ENCODE results near the gene ME1. TPM values are rescaled to one million over a fixed set of nuclear protein-coding genes. Genes with fewer than 3 reads are reported as not detected.
"Not testable (repeated sequence)": the region's sequence is repeated elsewhere in the genome, so short reads cannot be mapped to it uniquely, and the experiment has no call there.

Gene ME1
- total RNA-seq, 1 donor from 2014 or later = 22.3 TPM

DNA sequence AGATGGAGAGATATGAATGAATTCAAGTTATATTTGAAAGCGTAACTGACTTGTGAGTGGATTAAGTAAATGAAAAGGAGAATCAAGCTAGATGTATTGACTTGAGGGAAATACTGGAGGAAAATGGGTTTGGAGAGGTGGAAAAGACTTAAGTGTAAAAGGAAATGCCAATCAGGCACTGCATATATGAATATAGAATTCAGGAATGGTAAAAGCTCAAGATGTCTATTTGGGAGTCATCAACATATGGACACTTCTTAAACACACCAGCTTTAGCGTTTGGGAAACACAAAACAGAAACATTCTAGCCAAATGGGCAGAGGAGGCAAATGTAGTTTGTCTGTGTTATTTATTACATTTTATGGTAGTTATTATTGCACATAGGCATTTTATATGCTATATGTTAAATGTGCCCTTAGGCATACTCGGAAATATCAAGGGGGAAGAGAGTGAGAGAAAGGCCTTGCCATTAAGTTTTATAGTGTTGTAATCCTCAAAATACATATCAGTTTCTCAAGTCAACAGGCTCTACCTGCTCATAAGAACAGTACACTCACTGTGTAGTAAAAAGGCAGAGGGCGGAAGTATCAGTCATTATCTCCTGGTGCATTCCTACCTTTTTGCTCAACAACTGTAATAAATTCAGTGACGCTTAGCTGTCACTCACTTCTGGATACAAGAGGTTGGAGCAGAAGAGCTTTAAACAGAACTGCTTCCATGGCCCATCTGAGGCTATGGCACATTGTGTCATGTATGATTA, 33.7 kb upstream of the ME1 start:
- H3K27ac ChIP-seq (replicated peaks) = no peak overlapping the region
- H3K4me3 ChIP-seq = no peak overlapping the region
- TF ChIP-seq, protein P1, sequence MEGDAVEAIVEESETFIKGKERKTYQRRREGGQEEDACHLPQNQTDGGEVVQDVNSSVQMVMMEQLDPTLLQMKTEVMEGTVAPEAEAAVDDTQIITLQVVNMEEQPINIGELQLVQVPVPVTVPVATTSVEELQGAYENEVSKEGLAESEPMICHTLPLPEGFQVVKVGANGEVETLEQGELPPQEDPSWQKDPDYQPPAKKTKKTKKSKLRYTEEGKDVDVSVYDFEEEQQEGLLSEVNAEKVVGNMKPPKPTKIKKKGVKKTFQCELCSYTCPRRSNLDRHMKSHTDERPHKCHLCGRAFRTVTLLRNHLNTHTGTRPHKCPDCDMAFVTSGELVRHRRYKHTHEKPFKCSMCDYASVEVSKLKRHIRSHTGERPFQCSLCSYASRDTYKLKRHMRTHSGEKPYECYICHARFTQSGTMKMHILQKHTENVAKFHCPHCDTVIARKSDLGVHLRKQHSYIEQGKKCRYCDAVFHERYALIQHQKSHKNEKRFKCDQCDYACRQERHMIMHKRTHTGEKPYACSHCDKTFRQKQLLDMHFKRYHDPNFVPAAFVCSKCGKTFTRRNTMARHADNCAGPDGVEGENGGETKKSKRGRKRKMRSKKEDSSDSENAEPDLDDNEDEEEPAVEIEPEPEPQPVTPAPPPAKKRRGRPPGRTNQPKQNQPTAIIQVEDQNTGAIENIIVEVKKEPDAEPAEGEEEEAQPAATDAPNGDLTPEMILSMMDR (IDR thresholded peaks at IDR 0.05; ENCODE audit: borderline replicate concordance) = no peak

DNA sequence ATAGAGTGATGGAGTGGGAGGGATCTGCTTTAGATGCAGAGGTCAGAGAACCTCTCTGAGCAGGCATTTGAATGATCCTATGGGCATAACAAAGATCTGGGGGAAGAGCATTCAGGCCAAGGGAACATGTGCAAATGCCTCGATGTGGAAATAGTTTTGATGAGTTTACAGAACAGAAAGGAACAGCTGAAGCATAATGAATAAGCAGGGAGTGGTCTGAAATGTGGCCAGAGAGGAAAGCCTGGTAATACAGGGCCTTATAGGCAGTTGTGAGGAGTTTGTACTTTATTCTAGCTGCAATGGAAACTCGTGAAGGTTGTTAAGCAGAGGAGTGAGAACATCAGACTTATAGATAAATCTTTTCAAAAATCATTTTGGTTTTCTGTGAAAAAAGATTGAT, 33.0 kb upstream of the ME1 start:
- H3K27ac ChIP-seq (replicated peaks) = no peak overlapping the region
- intact Hi-C loops (cut with micrococcal nuclease) = no loop called here

More for the DNA sequence above, 33.7 kb upstream of the ME1 start:
- H3K27me3 ChIP-seq (ENCODE audit: low read depth) = no peaks in the 10 kb centered on the region
- H3K9me3 ChIP-seq (replicated peaks) = no peaks in the 10 kb centered on the region
- H3K4me1 ChIP-seq = no peaks in the 10 kb centered on the region
- DNase-seq = no peak
- intact Hi-C loops (cut with micrococcal nuclease) = no loop called here
- no peaks in the 10 kb centered on the region for H3K36me3 ChIP-seq

DNA sequence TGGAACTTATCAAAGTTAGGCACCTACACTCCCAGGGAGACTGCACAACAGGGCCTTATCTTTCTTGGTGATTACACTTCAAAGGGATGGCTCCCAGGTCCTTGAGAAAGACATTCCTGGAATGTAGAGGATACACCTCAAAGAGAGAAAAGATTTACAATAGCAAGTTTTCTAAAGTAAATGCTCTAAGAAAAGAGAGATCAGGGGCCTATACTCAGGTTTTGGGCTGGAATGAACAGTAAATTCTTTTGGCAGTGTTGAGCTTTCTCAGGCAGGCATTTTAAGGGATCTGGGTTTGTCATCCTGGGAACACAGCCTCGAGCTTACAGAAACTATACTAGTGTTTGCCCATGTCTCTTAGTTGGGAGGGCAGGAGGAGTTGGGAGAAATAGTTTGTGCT, 31.7 kb upstream of the ME1 start:
- H3K4me1 ChIP-seq = no peaks in the 10 kb centered on the region
- no peak overlapping the region for H3K4me3 ChIP-seq
- intact Hi-C loops (cut with micrococcal nuclease) = no loop called here
- TF ChIP-seq, protein P1 (IDR thresholded peaks at IDR 0.05; ENCODE audit: borderline replicate concordance) = no peak
- no peak overlapping the region for H3K27ac ChIP-seq (replicated peaks)
- H3K27me3 ChIP-seq (ENCODE audit: low read depth) = no peaks in the 10 kb centered on the region
- no peaks in the 10 kb centered on the region for H3K36me3 ChIP-seq
- H3K9me3 ChIP-seq (replicated peaks) = no peaks in the 10 kb centered on the region
- DNase-seq = no peak

More for the DNA sequence above, 33.0 kb upstream of the ME1 start:
- Histone ChIP-seq H3K9me3 (replicated peaks) (no peaks in the 10 kb centered on the region), H3K4me1 (no peaks in the 10 kb centered on the region), H3K4me3 (no peak overlapping the region), H3K27me3 (ENCODE audit: low read depth) (no peaks in the 10 kb centered on the region), H3K36me3 (no peaks in the 10 kb centered on the region)
- DNase-seq = no peak
- TF ChIP-seq, protein P1 (IDR thresholded peaks at IDR 0.05; ENCODE audit: borderline replicate concordance) = no peak

DNA sequence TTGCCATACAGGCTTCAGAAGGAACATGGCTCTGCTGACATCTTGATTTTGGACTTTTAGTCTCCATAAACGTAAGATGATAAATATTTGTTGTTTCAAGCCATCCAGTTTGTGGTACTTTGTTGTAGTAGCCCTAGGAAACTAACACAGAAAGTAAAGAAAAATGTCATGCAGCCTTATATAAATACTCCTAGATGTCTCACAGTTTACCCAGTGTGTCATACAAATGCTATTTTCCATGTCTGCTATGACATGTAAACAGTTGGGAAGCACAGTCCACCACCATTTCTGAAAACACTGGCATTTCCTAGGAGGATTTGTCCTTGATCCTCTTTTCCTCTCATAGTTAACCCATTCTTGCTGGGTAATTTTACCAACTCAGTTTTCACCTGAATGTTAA, 30.6 kb upstream of the ME1 start:
- no peak for DNase-seq
- H3K36me3 ChIP-seq = no peaks in the 10 kb centered on the region
- H3K9me3 ChIP-seq (replicated peaks) = no peaks in the 10 kb centered on the region
- no peaks in the 10 kb centered on the region for H3K4me1 ChIP-seq
- TF ChIP-seq, protein P1 (IDR thresholded peaks at IDR 0.05; ENCODE audit: borderline replicate concordance) = no peak
- no peaks in the 10 kb centered on the region for H3K27me3 ChIP-seq (ENCODE audit: low read depth)
- H3K4me3 ChIP-seq = no peak overlapping the region
- H3K27ac ChIP-seq (replicated peaks) = no peak overlapping the region
- intact Hi-C loops (cut with micrococcal nuclease) = no loop called here

DNA sequence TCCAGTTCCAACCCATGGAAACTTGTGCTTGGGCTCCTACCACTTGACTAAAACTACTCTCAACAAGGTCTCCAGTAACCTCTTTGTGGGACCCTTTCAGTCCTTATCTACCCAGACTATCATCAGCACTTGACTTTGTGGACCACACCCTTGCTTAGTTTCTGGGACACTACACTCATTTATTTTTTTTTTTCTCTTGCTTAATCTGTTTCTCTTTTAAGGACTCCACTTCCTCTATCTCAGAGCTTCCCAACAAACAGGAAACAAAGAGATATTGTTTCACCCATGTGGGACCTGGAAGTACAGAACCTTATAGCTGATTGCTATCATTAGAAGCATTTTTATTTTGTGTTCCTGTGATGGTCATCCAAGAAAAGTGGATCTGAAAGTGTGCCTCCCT, 28.8 kb upstream of the ME1 start:
- H3K27ac ChIP-seq (replicated peaks) = no peak overlapping the region
- intact Hi-C loops (cut with micrococcal nuclease) = no loop called here
- H3K4me3 ChIP-seq = no peak overlapping the region
- H3K27me3 ChIP-seq (ENCODE audit: low read depth) = no peaks in the 10 kb centered on the region
- H3K4me1 ChIP-seq = no peaks in the 10 kb centered on the region
- no peaks in the 10 kb centered on the region for H3K9me3 ChIP-seq (replicated peaks)
- no peaks in the 10 kb centered on the region for H3K36me3 ChIP-seq
- DNase-seq = no peak
- TF ChIP-seq, protein P1 (IDR thresholded peaks at IDR 0.05; ENCODE audit: borderline replicate concordance) = no peak

DNA sequence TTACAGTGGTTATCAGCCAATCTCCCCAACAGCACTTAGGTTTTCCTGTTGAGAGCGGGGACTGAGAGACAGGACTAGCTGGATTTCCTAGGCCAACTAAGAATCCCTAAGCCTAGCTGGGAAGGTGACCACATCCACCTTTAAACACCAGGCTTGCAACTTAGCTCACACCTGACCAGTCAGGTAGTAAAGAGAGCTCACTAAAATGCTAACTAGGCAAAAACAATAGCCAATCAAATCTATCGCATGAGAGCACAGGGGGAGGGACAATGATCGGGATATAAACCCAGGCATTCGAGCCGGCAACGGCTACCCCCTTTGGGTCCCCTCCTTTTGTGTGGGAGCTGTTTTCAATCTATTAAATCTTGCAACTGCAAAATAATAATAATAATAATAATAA, 19.2 kb upstream of the ME1 start:
- H3K36me3 ChIP-seq; H3K4me3 ChIP-seq; H3K9me3 ChIP-seq (replicated peaks); H3K27me3 ChIP-seq (ENCODE audit: low read depth); H3K4me1 ChIP-seq; H3K27ac ChIP-seq (replicated peaks); DNase-seq; intact Hi-C loops (cut with micrococcal nuclease): not testable (repeated sequence)

DNA sequence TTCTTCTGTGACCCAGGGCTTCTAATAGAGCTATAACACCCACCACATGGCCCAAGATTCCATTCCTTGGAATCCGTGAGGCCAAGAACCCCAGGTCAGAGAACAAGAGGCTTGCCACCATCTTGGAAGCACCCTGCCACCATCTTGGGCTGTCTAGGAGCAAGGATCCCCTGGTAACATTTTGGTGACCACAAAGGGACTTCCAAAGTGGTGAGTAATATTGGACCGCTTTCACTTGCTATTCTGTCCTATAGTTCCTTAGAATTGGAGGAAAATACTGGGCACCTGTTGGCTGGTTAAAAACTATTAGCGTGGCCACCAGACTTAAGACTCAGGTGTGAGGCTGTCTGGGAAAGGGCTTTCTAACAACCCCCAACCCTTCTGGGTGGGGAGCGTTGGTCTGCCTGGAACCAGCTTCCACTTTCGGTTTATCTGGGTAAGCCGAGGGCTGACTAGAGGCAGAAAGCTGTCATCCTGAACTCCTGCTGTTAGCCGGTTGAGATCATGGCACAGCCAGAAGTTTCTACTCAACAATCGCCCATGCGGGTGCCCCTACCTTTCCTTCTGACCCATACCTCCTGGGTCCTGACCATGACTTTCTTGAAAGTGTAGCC, 13.3 kb upstream of the ME1 start:
- intact Hi-C loops (cut with micrococcal nuclease); H3K36me3 ChIP-seq; DNase-seq; H3K27me3 ChIP-seq (ENCODE audit: low read depth); H3K9me3 ChIP-seq (replicated peaks); H3K4me1 ChIP-seq; H3K4me3 ChIP-seq; H3K27ac ChIP-seq (replicated peaks): not testable (repeated sequence)
